HepG2 (cell line): ENCODE measurements around the gene COL9A3. TPM values are rescaled to one million over a fixed set of nuclear protein-coding genes. Genes with fewer than 3 reads are reported as not detected.

Source experiments
- ATAC-seq: fragments of 200-7000 bp; cut with Tn5 transposase; 3 replicates; pipeline ENCODE4 v1.9.1; 2020; ENCODE audit warnings: mild to moderate bottlenecking, moderate library complexity
- BruUV-seq: library from RNA; stranded (reverse); fragments of 400-500 nt; replicated peaks from 2 replicates; lab custom pipeline; 2021; lab: Mats Ljungman, UMichigan
- CTCF ChIA-PET: fragments of 300-600 bp; formaldehyde crosslinking; extraction: SDS; loops from one replicate; lab custom pipeline; 2021; ENCODE audit warnings: low total read pairs, inconsistent platforms, low intra/inter-chr PET ratio; lab: Yijun Ruan, JAX
- POLR2A ChIA-PET: fragments of 350-600 bp; sonication (Branson Sonifier 250); formaldehyde crosslinking; loops from one replicate; lab custom pipeline; 2020; ENCODE audit warnings: antibody characterized with exemption, inconsistent platforms; lab: Yijun Ruan, JAX
- DNase-seq: peaks from one replicate; pipeline ENCODE4 v3.0.0-alpha.2; 2015; ENCODE audit warnings: low spot score
- FAIRE-seq: peaks from 3 replicates; lab custom pipeline; 2011; peaks lifted over from hg19 to GRCh38; lab: Jason Lieb, UNC
- H2AFZ ChIP-seq: one replicate; pipeline ENCODE4 v1.6.1; 2011; ENCODE audit warnings: low read length, inconsistent platforms
- H3K27ac ChIP-seq: fragments of 300-600 bp; 3 replicates; pipeline ENCODE4 v1.8.0; 2011; ENCODE audit warnings: mixed run types, mild to moderate bottlenecking, mixed read lengths, low read length, inconsistent platforms; ENCODE audit not compliant: insufficient read depth; ENCODE audit errors: extremely low read length
- H3K27me3 ChIP-seq, 2 experiments: fragments of 200-600 bp in 1 of 2; 2 replicates in 1 of 2; 3 replicates in 1 of 2; pipeline versions ENCODE4 v1.6.0 to v1.8.0; 2011; ENCODE audit warnings: low read length in 2 of 2, mild to moderate bottlenecking in 2 of 2, moderate library complexity in 2 of 2, inconsistent platforms in 1 of 2; ENCODE audit not compliant: insufficient read depth in 2 of 2, control insufficient read depth in 1 of 2
- H3K36me3 ChIP-seq, 2 experiments: fragments of 200-600 bp in 1 of 2; replicated peaks in 1 of 2; 2 replicates in 1 of 2; 3 replicates in 1 of 2; pipeline versions ENCODE4 v1.5.1 to v1.8.0; 2011; ENCODE audit warnings: low read length in 2 of 2, inconsistent platforms in 1 of 2; ENCODE audit not compliant: insufficient read depth in 2 of 2, control insufficient read depth in 1 of 2
- H3K4me1 ChIP-seq: 2 replicates; pipeline ENCODE4 v1.5.1; 2012; ENCODE audit warnings: low read length, inconsistent platforms; ENCODE audit not compliant: insufficient read depth
- H3K4me2 ChIP-seq: 2 replicates; pipeline ENCODE4 v1.6.0; 2011; ENCODE audit warnings: low read depth, low read length, inconsistent platforms
- H3K4me3 ChIP-seq, 3 experiments: fragments of 200-600 bp in 1 of 3; sonication (generic), shearing (Covaris generic) in 1 of 3; replicated peaks in 1 of 3; 2 replicates each; pipeline ENCODE4 v1.5.1; 2011 to 2016; ENCODE audit warnings: low read length in 3 of 3, inconsistent platforms in 2 of 3, low read depth in 2 of 3, mild to moderate bottlenecking in 2 of 3, control low read depth in 1 of 3, mixed read lengths in 1 of 3; ENCODE audit not compliant: insufficient read depth in 1 of 3
- H3K79me2 ChIP-seq: one replicate; pipeline ENCODE4 v1.6.1; 2011; ENCODE audit warnings: low read length, inconsistent platforms; ENCODE audit not compliant: insufficient read depth
- H3K9ac ChIP-seq: 2 replicates; pipeline ENCODE4 v1.6.0; 2011; ENCODE audit warnings: mild to moderate bottlenecking, low read depth, low read length, inconsistent platforms; ENCODE audit not compliant: insufficient read depth
- H3K9me3 ChIP-seq: 2 replicates; pipeline ENCODE4 v1.5.1; 2012; ENCODE audit warnings: mild to moderate bottlenecking, low read length
- H4K20me1 ChIP-seq: 2 replicates; pipeline ENCODE4 v1.6.0; 2011; ENCODE audit warnings: inconsistent platforms, mild to moderate bottlenecking, low read length, moderate library complexity; ENCODE audit not compliant: insufficient read depth
- ATF2 ChIP-seq: sonication (generic); formaldehyde crosslinking; IDR thresholded peaks from 2 replicates; pipeline ENCODE4 v1.4.0; 2020; ENCODE audit warnings: missing genetic modification reagents
- CBX1 ChIP-seq: IDR thresholded peaks from one replicate; pipeline ENCODE4 v1.6.1; 2016; ENCODE audit warnings: antibody characterized with exemption, low read depth
- EP300 ChIP-seq, 3 experiments: sonication (generic) in 1 of 3; formaldehyde crosslinking in 1 of 3; IDR thresholded peaks; 2 replicates each; pipeline versions ENCODE4 v1.5.1 to v1.6.1; 2011 to 2020; ENCODE audit warnings: low read depth in 2 of 3, low read length in 2 of 3, borderline replicate concordance in 1 of 3, improper control_type of control experiment in 1 of 3, mild to moderate bottlenecking in 1 of 3, missing genetic modification reagents in 1 of 3, moderate library complexity in 1 of 3
- FOXP4 ChIP-seq: sonication (generic); formaldehyde crosslinking; IDR thresholded peaks from 2 replicates; pipeline ENCODE4 v1.4.0; 2020; ENCODE audit warnings: missing genetic modification reagents
- HNRNPLL ChIP-seq: fragments of 200-400 bp; formaldehyde crosslinking; IDR thresholded peaks from 2 replicates; pipeline ENCODE4 v1.6.1; 2017; ENCODE audit warnings: mild to moderate bottlenecking, low read depth, low read length; ENCODE audit not compliant: poor library complexity, severe bottlenecking
- JUN ChIP-seq: sonication (generic); formaldehyde crosslinking; IDR thresholded peaks from 2 replicates; pipeline ENCODE4 v1.4.0; 2020; ENCODE audit warnings: mild to moderate bottlenecking, missing genetic modification reagents
- KLF13 ChIP-seq: sonication (generic); formaldehyde crosslinking; IDR thresholded peaks from 2 replicates; pipeline ENCODE4 v1.4.0; 2020; ENCODE audit warnings: mild to moderate bottlenecking, missing genetic modification reagents
- NR2F1 ChIP-seq, 2 experiments: fragments of 450-650 bp in 1 of 2; formaldehyde crosslinking in 1 of 2; IDR thresholded peaks; 2 replicates each; pipeline versions ENCODE4 v1.5.0 to v1.6.1; 2016 to 2020; ENCODE audit warnings: mild to moderate bottlenecking in 1 of 2, missing compliant biosample characterization in 1 of 2, missing genetic modification reagents in 1 of 2, moderate library complexity in 1 of 2
- PCBP1 ChIP-seq: fragments of 200-400 bp; formaldehyde crosslinking; IDR thresholded peaks from 2 replicates; pipeline ENCODE4 v1.6.1; 2017; ENCODE audit warnings: mild to moderate bottlenecking, low read depth, low read length, borderline replicate concordance
- PLRG1 ChIP-seq: fragments of 450-650 bp; conservative IDR thresholded peaks from 2 replicates; pipeline ENCODE4 v1.6.1; 2016
- RXRB ChIP-seq: IDR thresholded peaks from 2 replicates; pipeline ENCODE4 v1.6.1; 2016; ENCODE audit warnings: borderline replicate concordance, missing genetic modification reagents, missing compliant biosample characterization
- ZFAT ChIP-seq: sonication (generic); formaldehyde crosslinking; conservative IDR thresholded peaks from 2 replicates; pipeline ENCODE4 v1.8.1; 2023; ENCODE audit warnings: missing genetic modification reagents, inconsistent platforms
- ZNF547 ChIP-seq: sonication (generic); formaldehyde crosslinking; IDR thresholded peaks from 2 replicates; pipeline ENCODE4 v1.5.1; 2020; ENCODE audit warnings: mild to moderate bottlenecking, missing genetic modification reagents
- ZNF607 ChIP-seq: sonication (generic); formaldehyde crosslinking; IDR thresholded peaks from 2 replicates; pipeline ENCODE4 v1.5.1; 2020; ENCODE audit warnings: missing genetic modification reagents, mild to moderate bottlenecking, borderline replicate concordance
- ZNF644 ChIP-seq: IDR thresholded peaks from 2 replicates; pipeline ENCODE4 v1.6.1; 2016; ENCODE audit warnings: low read depth
- ZNF704 ChIP-seq: sonication (generic); formaldehyde crosslinking; IDR thresholded peaks from 2 replicates; pipeline ENCODE4 v1.8.1; 2023; ENCODE audit warnings: mild to moderate bottlenecking, inconsistent platforms, moderate library complexity, missing genetic modification reagents, borderline replicate concordance
- WGBS: methylation state at CpG from one replicate; pipeline ENCODE4 v1.1.6; 2017; ENCODE audit warnings: low lambda C conversion rate; 5-methylcytosine and 5-hydroxymethylcytosine counted together
- in situ Hi-C: cut with HindIII; loops from 2 replicates; pipeline ENCODE4 v1.10.0; 2017; ENCODE audit warnings: low pct_unique_long_range_greater_than_20kb; ENCODE audit not compliant: extremely low pct_ligation_motif_present
- intact Hi-C: fragments of 100-400 bp; cut with micrococcal nuclease; formaldehyde crosslinking; loops from one replicate; pipeline ENCODE4 v1.10.0; 2022; ENCODE audit not compliant: unreplicated experiment
- polyA plus RNA-seq, 8 experiments: library from polyadenylated mRNA; depleted of rRNA in 3 of 8; stranded (reverse) in 7 of 8; unstranded in 1 of 8; fragments of >200 nt; fragmentation: Illumina TruSeq in 4 of 8; extraction: Trizol in 4 of 8; gene quantifications; 2 replicates each; pipeline versions ENCODE4 v1.2.1 to v1.2.3, GENCODE V29; 2011 to 2016; ENCODE audit warnings: low read depth in 4 of 8, missing spikeins in 1 of 8, mixed read lengths in 1 of 8; ENCODE audit not compliant: insufficient read depth in 1 of 8
- total RNA-seq, 5 experiments: library from RNA; depleted of rRNA; stranded (reverse); fragments of >200 nt; fragmentation: Illumina TruSeq; extraction: Trizol; gene quantifications; 2 replicates each; pipeline ENCODE4 v1.2.3, GENCODE V29; 2016; ENCODE audit warnings: low read depth in 1 of 5

Gene COL9A3
- total and polyA plus RNA-seq, 2 of the 13 experiments (the other 11 are each of a cell fraction or from before 2014, with no cell fraction given), result 155 to 204 TPM

- TF ChIP-seq EP300 (IDR thresholded peaks at IDR 0.05; ENCODE audit: low read depth in 2 of 2, low read length in 2 of 2), result no peak
- 0 out of 2 replicates have a peak, but pooled peaks have one; percentile 7 for TF ChIP-seq EP300 (CRISPR knock-in tag; IDR thresholded peaks at IDR 0.05; ENCODE audit: borderline replicate concordance)
- TF ChIP-seq JUN (CRISPR knock-in tag), result no peak
- TF ChIP-seq ZNF547, result 0 out of 2 replicates have a peak, but pooled peaks have one; percentile 20
These were observed 2.8 kb downstream of the COL9A3 start (continued) for GRCh38 chr20:62819494-62820174.

- ChIA-PET POLR2A (interaction anchor here (6.8 kb wide), 1 partner anchor 25 kb away, joined by 64 read pairs; the partner anchor contains the start of gene MRGBP), CTCF (no interaction called here)
- H3K27ac ChIP-seq, result no peak overlapping the region
- TF ChIP-seq NR2F1 (CRISPR knock-in tag; IDR thresholded peaks at IDR 0.05), result no peak
- TF ChIP-seq KLF13, result no peak
- no peak for TF ChIP-seq ZFAT
- TF ChIP-seq ZNF607 (CRISPR knock-in tag), result no peak
- TF ChIP-seq FOXP4 (CRISPR knock-in tag), result no peak
- TF ChIP-seq RXRB, result no peak
- no peak for TF ChIP-seq ZNF644 (CRISPR knock-in tag)
- TF ChIP-seq ZNF704, result no peak
- no peak for TF ChIP-seq CBX1
- no peak for TF ChIP-seq ATF2
- peak; percentile 36; the same call in 1 of the 2 replicates for TF ChIP-seq PCBP1
- peak; percentile 2 for TF ChIP-seq HNRNPLL
- TF ChIP-seq PLRG1, result no peak
These were observed 3.5 kb downstream of the COL9A3 start for GRCh38 chr20:62820208-62820961.

More at GRCh38 chr20:62820208-62820961, 3.5 kb downstream of the COL9A3 start:
- WGBS, result 76% methylated on average over 22 of the region's 23 CpGs
- ATAC-seq (no peak), DNase-seq (no peak), FAIRE-seq (no peak)
- Histone ChIP-seq H3K27me3 (no peaks in the 10 kb centered on the region), H3K9me3 (no peaks in the 10 kb centered on the region), H4K20me1 (peaks cover 4% of the 10 kb centered on the region; the same call in 1 of the 2 replicates), H3K36me3 (no peaks in the 10 kb centered on the region), H3K4me3 (peak overlapping the region in 1 of 3 experiments; percentile 77; a peak in 1 of 6 replicates), H3K9ac (peak overlapping the region; percentile 72), H3K79me2 (peaks cover 6% of the 10 kb centered on the region), H3K4me1 (peaks cover 85% of the 10 kb centered on the region), H2AFZ (no peak overlapping the region), H3K4me2 (peak overlapping the region; percentile 81)
- in situ Hi-C loops, result no loop called here
- intact Hi-C loops, result loop anchor here (5.0 kb wide), 1 partner anchor 42 kb away; the partner anchor contains the start of gene TCFL5
- no TSS peak for BruUV-seq
